Measurements from ENCODE around the gene HTRA3. TPM values are rescaled to one million over a fixed set of nuclear protein-coding genes. Genes with fewer than 3 reads are reported as not detected.

The HTRA3 gene
- total and polyA plus RNA-seq, 2 of the 4 experiments (the other 2 are of a cell fraction) = 1.3 to 9.5 TPM

DNA sequence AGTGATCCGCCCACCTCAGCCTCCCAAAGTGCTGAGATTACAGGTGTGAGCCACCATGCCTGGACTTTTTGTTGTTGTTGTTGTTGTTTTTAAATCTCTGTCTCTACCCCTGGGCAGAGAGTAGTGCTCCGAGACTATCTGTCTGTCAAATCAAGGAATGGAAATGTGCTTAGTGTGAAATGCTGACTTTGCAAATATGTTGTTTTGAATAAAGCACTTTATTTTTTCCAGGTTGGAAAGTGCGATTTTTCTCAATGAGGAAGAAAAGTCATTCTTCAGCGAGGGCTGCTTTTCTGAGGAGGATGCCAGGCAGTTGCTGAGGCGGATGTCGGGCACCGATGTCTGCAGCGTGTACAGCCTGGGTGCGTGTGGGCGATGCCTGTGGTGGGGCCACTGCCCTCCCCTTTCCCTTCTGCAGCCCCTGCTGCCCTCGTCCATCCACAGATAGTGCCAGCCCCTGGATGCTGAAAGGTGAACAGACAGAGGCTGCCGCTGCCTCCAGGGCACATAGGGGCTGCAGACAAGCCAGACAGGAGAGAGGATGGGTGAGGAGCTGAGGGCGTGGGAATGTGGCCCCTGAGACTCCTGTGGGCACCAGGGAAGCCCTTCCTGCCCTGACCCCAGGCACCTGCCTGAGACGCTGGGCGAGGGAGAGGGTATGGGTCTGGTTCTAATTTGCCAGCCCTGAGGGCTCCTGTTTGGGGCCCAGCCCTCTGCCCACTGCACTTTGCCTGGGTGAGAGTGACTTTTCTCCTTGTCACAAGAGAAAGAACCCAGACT is 46.8 kb upstream of the HTRA3 start:
- CTCF ChIA-PET = no interaction called here
- no peak overlapping the region for H3K9ac ChIP-seq (ENCODE audit: low read depth, low read length)
- no peak overlapping the region for H3K4me3 ChIP-seq (ENCODE audit: insufficient read depth, low read depth, low read length)
- no peak overlapping the region for H3K27ac ChIP-seq (ENCODE audit: insufficient read depth, low read length)
- 84% methylated on average over 6 of the region's 15 CpGs; no CpG with 5 or more reads in 1 of the 2 experiments for WGBS, 2 experiments (ENCODE audit: extremely low coverage in 2 of 2, insufficient read length in 1 of 2)
- H4K5ac ChIP-seq (ENCODE audit: low read depth, low read length) = no peak overlapping the region
- H2BK15ac ChIP-seq (ENCODE audit: low read depth, low read length) = no peak overlapping the region
- no peaks in the 10 kb centered on the region for H3K4me1 ChIP-seq (ENCODE audit: control insufficient read depth, insufficient read depth, low read length)
- no peak overlapping the region for H2AK9ac ChIP-seq (replicated peaks; ENCODE audit: low read depth, low read length, poor library complexity)
- no peak overlapping the region for H2BK120ac ChIP-seq (ENCODE audit: low read depth, low read length)
- BruUV-seq (replicated peaks) = no TSS peak
- no peaks in the 10 kb centered on the region for H3K9me1 ChIP-seq (ENCODE audit: insufficient read depth, low read length)
- POLR2A ChIA-PET (ENCODE audit: unreplicated experiment) = no interaction called here
- H3K56ac ChIP-seq (ENCODE audit: extremely low read depth, insufficient read depth, low read length) = no peak overlapping the region
- no peak overlapping the region for H2AK5ac ChIP-seq (ENCODE audit: low read depth, low read length)
- H4K91ac ChIP-seq (ENCODE audit: insufficient read depth, low read depth, low read length) = no peak overlapping the region
- H3K14ac ChIP-seq (replicated peaks; ENCODE audit: low read depth, low read length) = no peak overlapping the region
- peak overlapping the region; percentile 15 for H2AFZ ChIP-seq (replicated peaks; ENCODE audit: low read length, poor library complexity)
- ATAC-seq (ENCODE audit: low read depth) (no peak), DNase-seq (no peak)
- H4K20me1 ChIP-seq (ENCODE audit: insufficient read depth, low read length) = no peaks in the 10 kb centered on the region
- H3K23ac ChIP-seq (ENCODE audit: low read depth, low read length) = no peak overlapping the region
- no peak overlapping the region for H3K4ac ChIP-seq (ENCODE audit: low read depth, low read length)
- in situ Hi-C loops (cut with MboI; ENCODE audit: low sequenced_read_pairs) = loop anchor here (25.0 kb wide), 1 partner anchor 390 kb away; no protein-coding TSS in a partner anchor
- H2BK20ac ChIP-seq (ENCODE audit: low read depth, low read length) = no peak overlapping the region
- H3K9me3 ChIP-seq (ENCODE audit: control insufficient read depth, insufficient read depth, low read length) = no peaks in the 10 kb centered on the region
- TF ChIP-seq MAFK (IDR thresholded peaks at IDR 0.05; ENCODE audit: low read depth, low read length) (peak; percentile 98), RCOR1 (IDR thresholded peaks at IDR 0.05; ENCODE audit: insufficient replicate concordance, low read length) (no peak)
- H3K79me1 ChIP-seq (ENCODE audit: low read depth in 1 of 2, low read length in 2 of 2) = no peaks in the 10 kb centered on the region
- H2BK5ac ChIP-seq (ENCODE audit: low read depth, low read length, poor library complexity, severe bottlenecking) = no peak overlapping the region
- no peak overlapping the region for H3K4me2 ChIP-seq (ENCODE audit: low read depth, low read length)
- intact Hi-C loops (cut with micrococcal nuclease) = no loop called here
- H3K18ac ChIP-seq (ENCODE audit: low read depth, low read length) = no peak overlapping the region
- dilution Hi-C loops (cut with HindIII; ENCODE audit: low sequenced_read_pairs, unreplicated experiment) = no loop called here
- no peaks in the 10 kb centered on the region for H3K36me3 ChIP-seq (ENCODE audit: control insufficient read depth, insufficient read depth, low read length)
- peaks cover 5% of the 10 kb centered on the region; the same call in 1 of the 2 replicates for H3K27me3 ChIP-seq (ENCODE audit: control insufficient read depth, insufficient read depth, low read length)
- no peak overlapping the region for H4K8ac ChIP-seq (ENCODE audit: low read depth in 2 of 2, low read length in 2 of 2)

Data from IMR-90 (cell line).